Fibroblast of pulmonary artery (primary cell): Measurements from ENCODE around the gene DLK1.

Source experiments
- DNase-seq: peaks from one replicate; pipeline ENCODE4 v3.0.0-alpha.2; 2010; ENCODE audit warnings: low read depth
- H3K4me3 ChIP-seq: replicated peaks from 2 replicates; pipeline ENCODE4 v1.5.1; 2011; ENCODE audit warnings: low read depth, mild to moderate bottlenecking, control low read depth, low read length, moderate library complexity
- TF ChIP-seq, protein P1 (sequence below): IDR thresholded peaks from 2 replicates; pipeline ENCODE4 v1.5.1; 2011; ENCODE audit warnings: mild to moderate bottlenecking, control low read depth, low read length, inconsistent platforms; ENCODE audit errors: missing control alignments

Gene DLK1

DNA sequence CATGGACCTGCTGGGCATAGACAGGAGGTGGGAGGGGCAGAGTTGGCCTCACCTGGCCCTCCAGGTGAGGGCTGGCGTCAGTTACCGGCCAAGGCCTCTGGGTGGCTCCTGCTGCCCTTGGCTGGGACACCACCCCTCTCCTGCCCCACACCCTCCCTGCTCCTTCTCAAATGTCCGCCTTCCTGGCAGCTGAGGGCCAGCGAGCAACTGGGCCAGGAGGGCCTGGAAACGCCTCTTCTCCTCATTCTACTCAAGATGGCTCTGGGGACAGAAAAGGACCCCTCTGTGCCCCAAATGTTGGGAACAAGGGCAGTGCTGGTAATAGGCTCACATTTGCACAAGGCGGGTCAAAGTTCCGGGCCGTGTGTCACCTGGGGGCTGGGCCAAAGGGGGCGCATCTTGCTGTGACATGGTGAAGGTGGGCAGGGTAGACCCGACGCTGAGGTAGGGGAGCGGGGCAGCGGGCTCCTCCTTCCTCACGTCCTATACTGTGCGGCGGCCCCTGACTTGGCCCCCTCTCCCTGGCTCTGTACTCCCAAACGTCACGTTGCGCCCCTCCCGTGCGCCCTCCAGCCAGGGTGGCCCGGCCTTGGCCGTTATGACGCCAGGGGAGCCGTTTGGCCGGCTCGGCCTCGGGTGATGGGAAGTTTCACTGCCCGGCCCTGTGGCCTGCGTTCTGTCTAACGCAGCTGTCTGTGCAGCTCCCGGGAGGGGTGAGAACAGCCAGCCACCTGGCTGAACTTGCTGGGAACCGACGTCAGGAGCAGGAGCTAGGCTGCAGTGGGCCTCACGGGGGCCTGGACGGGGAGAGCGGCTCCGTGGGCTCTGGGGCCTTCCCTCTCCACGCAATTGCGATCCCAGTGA lies 18.0 kb upstream of the DLK1 start:
- TF ChIP-seq, protein P1, sequence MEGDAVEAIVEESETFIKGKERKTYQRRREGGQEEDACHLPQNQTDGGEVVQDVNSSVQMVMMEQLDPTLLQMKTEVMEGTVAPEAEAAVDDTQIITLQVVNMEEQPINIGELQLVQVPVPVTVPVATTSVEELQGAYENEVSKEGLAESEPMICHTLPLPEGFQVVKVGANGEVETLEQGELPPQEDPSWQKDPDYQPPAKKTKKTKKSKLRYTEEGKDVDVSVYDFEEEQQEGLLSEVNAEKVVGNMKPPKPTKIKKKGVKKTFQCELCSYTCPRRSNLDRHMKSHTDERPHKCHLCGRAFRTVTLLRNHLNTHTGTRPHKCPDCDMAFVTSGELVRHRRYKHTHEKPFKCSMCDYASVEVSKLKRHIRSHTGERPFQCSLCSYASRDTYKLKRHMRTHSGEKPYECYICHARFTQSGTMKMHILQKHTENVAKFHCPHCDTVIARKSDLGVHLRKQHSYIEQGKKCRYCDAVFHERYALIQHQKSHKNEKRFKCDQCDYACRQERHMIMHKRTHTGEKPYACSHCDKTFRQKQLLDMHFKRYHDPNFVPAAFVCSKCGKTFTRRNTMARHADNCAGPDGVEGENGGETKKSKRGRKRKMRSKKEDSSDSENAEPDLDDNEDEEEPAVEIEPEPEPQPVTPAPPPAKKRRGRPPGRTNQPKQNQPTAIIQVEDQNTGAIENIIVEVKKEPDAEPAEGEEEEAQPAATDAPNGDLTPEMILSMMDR, result no peak
- DNase-seq, result peak; percentile 63
- H3K4me3 ChIP-seq, result no peak overlapping the region

GRCh38 chr14:100709289-100710284 lies 17.1 kb upstream of the DLK1 start:
- TF ChIP-seq, protein P1, result peak; percentile 18
- DNase-seq, result peak; percentile 27
- peak overlapping the region; percentile 35 for H3K4me3 ChIP-seq

DNA sequence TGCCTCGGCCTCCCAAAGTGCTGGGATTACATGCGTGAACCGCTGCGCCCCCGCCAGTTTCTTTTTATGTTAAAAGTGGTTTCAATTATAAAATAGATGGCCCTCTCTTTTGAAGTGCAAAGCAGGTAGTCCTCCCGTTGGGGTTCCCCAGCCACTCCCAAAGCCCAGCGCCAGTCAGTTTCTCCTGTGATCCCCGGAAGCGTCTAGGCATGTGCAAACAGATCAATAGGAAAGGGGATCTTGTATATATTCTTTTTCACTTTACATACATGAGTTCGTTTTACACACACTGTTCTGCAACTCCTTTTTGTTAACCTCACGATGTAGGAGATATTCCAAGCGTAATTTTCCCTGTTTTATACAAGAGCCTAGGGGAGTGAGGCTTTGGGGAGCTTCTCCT lies 16.3 kb upstream of the DLK1 start:
- TF ChIP-seq, protein P1, result no peak
- no peak for DNase-seq
- no peak overlapping the region for H3K4me3 ChIP-seq

DNA sequence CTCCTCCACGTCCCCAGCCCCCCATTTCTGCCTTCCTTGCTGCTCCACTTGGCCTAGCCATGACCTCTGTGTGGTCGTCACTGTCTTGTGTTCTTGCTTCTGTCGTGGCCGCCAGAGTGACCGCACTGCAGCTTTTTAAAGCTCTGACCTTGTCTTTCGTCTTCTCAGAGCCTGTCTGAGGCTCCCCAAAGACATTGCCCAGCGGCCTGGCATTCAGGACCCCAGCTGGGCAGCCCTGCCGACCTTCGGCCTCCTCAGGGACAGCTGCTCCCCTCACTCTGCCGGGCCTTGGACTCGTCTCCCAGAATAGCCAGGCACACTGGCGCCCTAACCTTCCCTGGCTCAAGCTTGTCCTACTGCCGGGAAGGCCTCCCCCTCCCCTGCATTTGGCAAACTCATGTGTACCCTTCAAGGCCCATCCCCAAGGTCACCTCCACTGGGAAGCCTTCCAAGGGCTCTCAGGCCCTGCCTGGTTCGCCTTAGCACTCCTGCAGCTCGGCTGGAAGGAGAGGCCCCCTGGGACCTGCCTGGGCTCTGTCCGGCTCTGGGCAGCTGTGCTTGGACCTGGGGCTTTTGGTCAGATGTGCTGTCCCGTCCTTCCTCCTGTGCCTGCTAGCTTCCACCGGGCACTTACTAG lies 15.7 kb upstream of the DLK1 start:
- no peak for DNase-seq
- TF ChIP-seq, protein P1, result no peak
- no peak overlapping the region for H3K4me3 ChIP-seq

GRCh38 chr14:100711493-100711892 lies 15.2 kb upstream of the DLK1 start:
- DNase-seq, result peak; percentile 12
- H3K4me3 ChIP-seq, result no peak overlapping the region

GRCh38 chr14:100712490-100712889 lies 14.2 kb upstream of the DLK1 start:
- H3K4me3 ChIP-seq, result no peak overlapping the region
- TF ChIP-seq, protein P1, result no peak
- DNase-seq, result no peak

More at GRCh38 chr14:100711493-100711892, 15.2 kb upstream of the DLK1 start:
- TF ChIP-seq, protein P1, result no peak
